Right cardiac atrium (tissue), 5 donors: ENCODE data around the gene PEDS1. TPM values are rescaled to one million over a fixed set of nuclear protein-coding genes. Genes with fewer than 3 reads are reported as not detected.
"Not testable (repeated sequence)": the region's sequence is repeated elsewhere in the genome, so short reads cannot be mapped to it uniquely, and the experiment has no call there.

Experiments
- ATAC-seq, 2 donors: fragments of 200-7000 bp; cut with Tn5 transposase; one replicate each; pipeline versions ENCODE4 v1.8.0 to v1.9.1; 2020; ENCODE audit warnings: moderate library complexity in 2 of 2, mild to moderate bottlenecking in 1 of 2
- DNase-seq, 3 donors: peaks; one replicate each; pipeline ENCODE4 v3.0.0-alpha.2; 2020
- H3K27ac ChIP-seq: one replicate; pipeline ENCODE4 v1.5.1; 2013; ENCODE audit warnings: mild to moderate bottlenecking, low read length, control low read depth, moderate library complexity
- H3K27me3 ChIP-seq: one replicate; pipeline ENCODE4 v1.6.1; 2013; ENCODE audit not compliant: control insufficient read depth, insufficient read depth
- H3K4me1 ChIP-seq: one replicate; pipeline ENCODE4 v1.6.1; 2013; ENCODE audit warnings: low read length; ENCODE audit not compliant: control insufficient read depth, insufficient read depth
- H3K4me3 ChIP-seq: one replicate; pipeline ENCODE4 v1.5.1; 2013; ENCODE audit warnings: low read length, control low read depth
- H3K9me3 ChIP-seq: one replicate; pipeline ENCODE4 v1.6.1; 2013; ENCODE audit warnings: low read length; ENCODE audit not compliant: control insufficient read depth
- WGBS: extraction: QIAGEN DNeasy Blood & Tissue Kit; methylation state at CpG from one replicate; pipeline ENCODE4 v1.1.7; 2013; 5-methylcytosine and 5-hydroxymethylcytosine counted together
- intact Hi-C, 4 donors: fragments of 100-400 bp; cut with DNase I; formaldehyde crosslinking; loops; one replicate each; pipeline versions ENCODE4 v1.11.0 to v1.14.0; 2022 to 2023
- polyA plus RNA-seq: library from polyadenylated mRNA; stranded (reverse); fragments of 200-250 nt; gene quantifications from one replicate; pipeline ENCODE4 v1.2.3, GENCODE V29; 2013
- total RNA-seq, 4 donors: library from RNA; stranded (reverse); fragmentation: NEBNext Ultra II Directional; extraction: Animal tissue kit (Norgen Biotek cat#: 25700); gene quantifications; one replicate each; pipeline ENCODE4 v1.2.1, GENCODE V29; 2021
- donor health status: healthy with polysubstance abuse.
- donor health status: DM: no; HTN: yes; CAD: no.
- donor health status: DM: no; HTN: no; CAD: no.
- donor health status: DM: no; HTN: yes; CAD: no; lungs with severe emphysema.
- donor health status: DM: yes; HTN: yes; CAD: no.

Gene PEDS1
- total and polyA plus RNA-seq, 5 donors = 19.3 to 26.8 (median 22.5) TPM

GRCh38 chr20:50141811-50142561, 11.5 kb downstream of the PEDS1 start:
- DNase-seq (peak in 1 of 3 donors; percentile 51), ATAC-seq (peak in 1 of 2 donors; percentile 80)
- intact Hi-C loops = no loop called here
- Histone ChIP-seq H3K27ac (no peak overlapping the region), H3K4me3 (no peak overlapping the region), H3K4me1 (peaks cover 14% of the 10 kb centered on the region), H3K27me3 (no peaks in the 10 kb centered on the region), H3K9me3 (no peaks in the 10 kb centered on the region)
- WGBS = 75% methylated on average over 12 of the region's 12 CpGs

GRCh38 chr20:50141018-50141675, 12.4 kb downstream of the PEDS1 start:
- DNase-seq (no peak), ATAC-seq (no peak)
- Histone ChIP-seq H3K27me3 (no peaks in the 10 kb centered on the region), H3K27ac (no peak overlapping the region), H3K4me1 (peaks cover 10% of the 10 kb centered on the region), H3K4me3 (no peak overlapping the region), H3K9me3 (no peaks in the 10 kb centered on the region)
- intact Hi-C loops = no loop called here
- WGBS = 89% methylated on average over 6 of the region's 6 CpGs

GRCh38 chr20:50140339-50140859, 13.1 kb downstream of the PEDS1 start:
- no peaks in the 10 kb centered on the region for H3K9me3 ChIP-seq
- intact Hi-C loops = no loop called here
- DNase-seq (no peak), ATAC-seq (no peak)
- no peak overlapping the region for H3K4me3 ChIP-seq
- peaks cover 10% of the 10 kb centered on the region for H3K4me1 ChIP-seq
- WGBS = 83% methylated on average over 11 of the region's 11 CpGs
- no peak overlapping the region for H3K27ac ChIP-seq
- H3K27me3 ChIP-seq = no peaks in the 10 kb centered on the region

GRCh38 chr20:50138479-50139393, 14.8 kb downstream of the PEDS1 start:
- no peaks in the 10 kb centered on the region for H3K27me3 ChIP-seq
- peaks cover 14% of the 10 kb centered on the region for H3K4me1 ChIP-seq
- ATAC-seq = peak; percentile 17 to 28
- peak; percentile 51 to 78 (median 70) for DNase-seq
- peak overlapping the region; percentile 79 for H3K27ac ChIP-seq
- no peak overlapping the region for H3K4me3 ChIP-seq
- H3K9me3 ChIP-seq = no peaks in the 10 kb centered on the region
- intact Hi-C loops = no loop called here
- WGBS = 70% methylated on average over 29 of the region's 29 CpGs

- peak overlapping the region; percentile 79 for H3K27ac ChIP-seq
- ATAC-seq = peak; percentile 28 to 44
- 75% methylated on average over 5 of the region's 5 CpGs for WGBS
These were observed 15.4 kb downstream of the PEDS1 start for GRCh38 chr20:50138120-50138478.

GRCh38 chr20:50137702-50138101, 15.8 kb downstream of the PEDS1 start:
- H3K4me3 ChIP-seq, H3K27me3 ChIP-seq, intact Hi-C loops, H3K9me3 ChIP-seq: not testable (repeated sequence)
- ATAC-seq (peak; percentile 25 to 50), DNase-seq (peak; percentile 48 to 72 (median 62))
- 70% methylated on average over 13 of the region's 13 CpGs for WGBS
- H3K4me1 ChIP-seq = peaks cover 19% of the 10 kb centered on the region
- peak overlapping the region; percentile 79 for H3K27ac ChIP-seq

More at GRCh38 chr20:50138120-50138478, 15.4 kb downstream of the PEDS1 start:
- peak in 2 of 3 donors; percentile 63 to 73 for DNase-seq
- Histone ChIP-seq H3K4me1 (peaks cover 19% of the 10 kb centered on the region), H3K27me3 (no peaks in the 10 kb centered on the region), H3K4me3 (no peak overlapping the region), H3K9me3 (no peaks in the 10 kb centered on the region)
- intact Hi-C loops = no loop called here

- Histone ChIP-seq H3K4me3 (no peak overlapping the region), H3K27me3 (no peaks in the 10 kb centered on the region), H3K27ac (peak overlapping the region; percentile 77), H3K4me1 (peaks cover 19% of the 10 kb centered on the region), H3K9me3 (no peaks in the 10 kb centered on the region)
- intact Hi-C loops = no loop called here
- WGBS = 90% methylated on average over 15 of the region's 15 CpGs
- ATAC-seq (no peak), DNase-seq (no peak)
These were observed 16.5 kb downstream of the PEDS1 start for GRCh38 chr20:50136822-50137599.

- peaks cover 19% of the 10 kb centered on the region for H3K4me1 ChIP-seq
- WGBS = 94% methylated on average over 7 of the region's 7 CpGs
- H3K27me3 ChIP-seq, ATAC-seq, intact Hi-C loops, H3K27ac ChIP-seq, H3K9me3 ChIP-seq, H3K4me3 ChIP-seq: not testable (repeated sequence)
- peak in 1 of 3 donors; percentile 5 for DNase-seq
These were observed 18.4 kb downstream of the PEDS1 start for GRCh38 chr20:50135157-50135556.

GRCh38 chr20:50133474-50134217, 19.9 kb downstream of the PEDS1 start:
- WGBS = 74% methylated on average over 9 of the region's 9 CpGs
- intact Hi-C loops = no loop called here
- Histone ChIP-seq H3K4me3 (no peak overlapping the region), H3K27ac (no peak overlapping the region), H3K9me3 (no peaks in the 10 kb centered on the region), H3K27me3 (no peaks in the 10 kb centered on the region), H3K4me1 (peaks cover 17% of the 10 kb centered on the region)
- DNase-seq (peak in 2 of 3 donors; percentile 55 to 57), ATAC-seq (no peak)
